GM18858 (cell line): ENCODE data around the gene SATB2.

Experiments used
- ATAC-seq: cut with Tn5 transposase; IDR thresholded peaks from one replicate; pipeline ENCODE4 v1.9.1; 2021; ENCODE audit not compliant: unreplicated experiment

Gene SATB2

GRCh38 chr2:199329466-199329865 is 128.3 kb downstream of the SATB2 start:
- ATAC-seq: no peak

DNA sequence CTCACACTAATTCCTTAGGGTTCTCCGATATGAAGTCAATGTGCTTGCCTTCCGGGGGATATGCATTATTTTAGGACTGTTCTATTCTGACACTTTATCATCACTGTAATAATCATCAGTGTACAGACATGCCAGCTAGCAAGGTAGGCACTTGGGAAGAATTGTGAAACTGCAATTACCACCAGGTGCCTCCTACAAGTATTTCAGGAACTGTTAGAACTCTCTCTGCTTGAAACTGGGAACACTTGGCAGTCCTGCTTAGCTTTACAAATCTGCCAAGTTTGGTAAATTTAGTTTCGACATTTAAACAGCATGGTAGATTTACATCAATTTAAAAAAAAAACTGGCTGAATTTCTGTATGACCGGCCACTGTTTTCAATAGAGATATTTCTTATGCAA is 128.7 kb downstream of the SATB2 start:
- no peak for ATAC-seq

GRCh38 chr2:199325881-199326280 is 131.9 kb downstream of the SATB2 start:
- no peak for ATAC-seq

DNA sequence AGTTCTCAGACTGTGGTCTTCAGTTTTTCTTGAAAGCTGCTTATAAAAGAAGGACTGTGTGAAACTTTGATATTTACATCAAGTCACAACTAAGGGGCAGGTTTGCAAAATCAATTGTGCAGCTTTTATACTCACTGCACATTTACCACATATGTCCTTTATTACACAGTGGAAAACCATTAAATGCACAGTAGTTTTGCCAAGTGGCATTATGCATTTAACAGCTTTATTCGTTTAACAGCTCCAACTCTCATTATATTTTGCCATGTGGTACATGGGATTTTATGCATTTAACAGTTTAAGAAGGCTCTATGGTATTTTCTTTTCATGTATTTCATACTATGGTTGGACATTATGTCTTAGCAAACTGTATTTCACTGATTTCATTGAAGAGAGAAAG is 135.6 kb downstream of the SATB2 start:
- no peak for ATAC-seq

- no peak for ATAC-seq
Observed at GRCh38 chr2:199317646-199318045, 140.1 kb downstream of the SATB2 start.

DNA sequence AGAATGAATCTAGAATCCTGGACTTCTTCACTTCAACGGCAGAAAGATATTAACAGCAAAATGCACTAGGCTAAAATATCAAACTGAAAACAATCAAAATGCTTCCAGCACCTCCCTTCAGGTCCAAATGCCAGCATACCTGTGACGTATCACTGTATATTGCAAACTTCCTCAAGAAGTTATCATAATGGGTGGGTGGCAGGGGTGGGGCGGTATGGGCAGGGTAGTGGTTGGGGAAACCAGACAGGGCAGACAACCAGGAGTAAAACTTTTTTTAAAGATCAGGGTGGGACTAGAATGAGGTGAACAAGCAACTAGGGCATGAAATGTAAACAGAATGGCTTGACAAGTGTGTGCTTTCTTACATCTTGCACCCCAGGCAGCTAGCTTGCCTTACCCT is 140.9 kb downstream of the SATB2 start:
- no peak for ATAC-seq

- no peak for ATAC-seq
Observed at GRCh38 chr2:199315299-199316179, 142.2 kb downstream of the SATB2 start.

GRCh38 chr2:199312931-199313330 is 144.8 kb downstream of the SATB2 start:
- ATAC-seq: no peak

- no peak for ATAC-seq
Observed at GRCh38 chr2:199310771-199311585, 146.8 kb downstream of the SATB2 start.

GRCh38 chr2:199309973-199310372 is 147.8 kb downstream of the SATB2 start:
- ATAC-seq: no peak

DNA sequence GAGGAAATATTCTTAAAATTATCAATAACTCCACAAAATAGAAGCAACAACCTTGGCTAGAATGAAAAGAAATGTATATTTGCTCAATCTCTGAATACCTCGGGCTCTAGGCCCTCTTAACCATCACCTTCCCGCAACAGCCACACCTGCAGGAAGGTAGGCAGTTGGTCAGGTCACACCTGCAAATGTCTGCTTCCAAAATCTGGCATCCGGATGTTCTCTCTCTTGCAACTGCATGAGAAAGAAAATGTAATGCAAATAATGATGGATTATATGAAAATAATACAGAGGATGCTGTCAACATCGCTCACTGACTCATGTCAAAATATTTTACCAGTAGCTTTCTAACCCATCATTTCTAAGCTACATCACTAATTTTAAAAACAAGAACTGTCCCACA is 148.3 kb downstream of the SATB2 start:
- no peak for ATAC-seq

GRCh38 chr2:199308567-199308966 is 149.2 kb downstream of the SATB2 start:
- ATAC-seq: no peak

DNA sequence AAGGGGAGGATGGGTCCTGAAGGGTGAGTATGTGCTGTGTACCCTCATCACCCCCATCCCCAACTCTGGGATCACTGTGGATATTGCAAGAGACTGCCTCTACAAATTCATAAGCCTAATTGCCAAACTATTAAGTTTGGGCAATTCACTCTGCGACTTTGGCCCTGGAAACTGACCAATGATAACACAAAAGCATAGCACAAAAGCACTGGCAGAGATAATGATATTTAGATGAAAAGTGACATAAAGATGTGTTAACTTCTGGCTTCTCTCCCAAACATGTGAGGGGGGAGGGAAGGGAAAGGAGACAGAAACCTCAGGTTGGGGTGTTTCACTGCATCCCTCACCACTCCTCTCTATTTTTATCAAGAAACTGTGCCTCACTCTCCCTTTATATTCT is 150.3 kb downstream of the SATB2 start:
- no peak for ATAC-seq

GRCh38 chr2:199306116-199306515 is 151.6 kb downstream of the SATB2 start:
- ATAC-seq: no peak

DNA sequence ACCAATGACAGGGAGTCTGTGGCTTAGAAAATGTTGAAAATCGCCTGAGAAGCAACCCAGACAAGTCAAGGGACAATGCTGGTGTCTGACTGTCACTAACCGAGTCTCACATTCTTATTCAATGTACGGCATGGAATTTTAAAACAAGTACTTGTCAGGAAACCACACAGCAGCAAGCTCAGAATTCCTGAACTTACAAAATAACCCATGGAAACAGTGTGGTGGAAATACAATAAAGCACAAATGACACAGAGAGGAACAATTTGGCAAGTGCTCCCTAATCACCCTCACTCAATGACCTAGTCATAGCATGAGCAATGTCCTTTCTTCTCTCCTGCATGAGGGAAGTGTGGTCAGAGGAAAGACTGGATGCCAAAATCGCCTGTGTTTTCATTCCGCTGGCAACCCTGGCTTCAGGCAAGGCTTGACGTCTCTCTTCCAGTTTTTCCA is 154.0 kb downstream of the SATB2 start:
- no peak for ATAC-seq

- ATAC-seq: no peak
Observed at GRCh38 chr2:199302851-199303250, 154.9 kb downstream of the SATB2 start.

DNA sequence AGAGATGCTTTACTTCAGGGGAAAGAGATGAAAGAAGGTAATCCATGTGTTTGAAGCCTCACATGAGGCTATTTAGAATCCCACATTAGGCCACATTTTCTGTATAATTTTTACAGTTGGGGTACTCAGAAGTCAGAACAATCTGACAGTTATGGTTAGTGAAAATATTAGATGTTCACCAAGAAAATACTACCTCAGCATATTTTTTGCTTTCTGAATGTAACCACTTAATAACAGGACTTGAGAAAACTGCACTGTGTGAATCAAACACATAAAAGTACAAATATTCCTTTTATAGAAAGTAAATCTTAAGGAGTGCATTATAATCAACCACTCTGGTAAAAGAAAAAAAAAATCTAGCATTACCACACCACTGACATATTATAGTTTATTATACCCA is 169.3 kb downstream of the SATB2 start:
- no peak for ATAC-seq

DNA sequence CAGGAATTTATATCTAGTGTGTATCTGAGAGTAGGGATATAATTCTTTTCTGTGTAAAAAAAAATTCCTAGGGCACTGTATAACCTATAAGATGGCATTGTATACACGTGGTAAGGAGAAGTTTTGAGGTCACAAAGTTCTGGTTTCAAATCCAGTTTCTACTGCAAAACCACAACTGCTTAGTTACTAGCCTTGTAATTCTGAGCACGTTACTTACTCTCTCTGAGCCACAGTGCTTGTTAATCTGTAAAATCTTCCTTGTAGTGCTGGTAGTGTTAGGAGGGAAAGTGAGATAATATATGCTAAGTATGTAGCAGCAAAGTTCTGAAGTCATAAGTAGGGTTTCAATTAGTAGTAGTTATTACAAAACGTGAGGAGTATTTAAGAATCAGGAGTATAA is 175.4 kb downstream of the SATB2 start:
- no peak for ATAC-seq

GRCh38 chr2:199279146-199279545 is 178.6 kb downstream of the SATB2 start:
- ATAC-seq: no peak

DNA sequence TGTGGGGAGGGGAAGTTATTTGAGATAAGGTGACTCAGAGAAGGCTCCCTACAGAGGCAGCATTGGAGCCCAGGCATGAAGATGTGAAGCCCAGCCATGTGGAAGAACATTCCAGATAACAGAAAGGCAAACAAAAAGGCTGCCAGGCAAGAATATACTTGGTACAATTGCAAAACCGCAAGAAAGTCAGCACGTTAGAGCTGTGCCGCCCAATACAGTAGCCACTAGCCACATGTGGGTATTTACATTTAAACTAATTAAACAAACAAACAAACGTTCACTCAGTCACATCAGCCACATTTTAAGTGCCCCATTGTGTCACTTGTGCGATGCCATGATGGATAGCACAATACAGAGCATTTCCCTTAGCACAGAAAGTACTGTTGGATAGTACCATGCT is 179.6 kb downstream of the SATB2 start:
- ATAC-seq: no peak

DNA sequence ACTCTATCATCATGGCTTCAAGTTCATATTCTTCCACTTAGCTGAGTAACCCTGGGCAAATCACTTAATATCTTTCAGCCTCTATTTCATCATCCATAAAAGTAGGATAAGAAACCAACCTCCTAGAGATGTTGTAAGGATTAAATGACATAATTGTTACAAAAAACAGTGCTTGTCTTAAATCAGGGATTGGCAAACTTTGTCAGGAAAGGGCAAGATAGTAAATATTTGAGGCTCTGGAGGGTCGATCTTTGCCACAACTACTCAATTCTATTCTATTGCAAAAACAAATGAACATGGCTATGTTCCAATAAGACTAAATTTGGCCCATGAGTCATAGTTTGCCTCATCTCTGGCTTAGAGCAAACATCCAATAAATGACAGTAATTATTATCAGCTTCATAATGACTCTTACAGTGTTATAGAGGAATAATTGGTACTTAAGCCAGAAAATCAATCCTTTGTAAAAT is 184.7 kb downstream of the SATB2 start:
- ATAC-seq: no peak

DNA sequence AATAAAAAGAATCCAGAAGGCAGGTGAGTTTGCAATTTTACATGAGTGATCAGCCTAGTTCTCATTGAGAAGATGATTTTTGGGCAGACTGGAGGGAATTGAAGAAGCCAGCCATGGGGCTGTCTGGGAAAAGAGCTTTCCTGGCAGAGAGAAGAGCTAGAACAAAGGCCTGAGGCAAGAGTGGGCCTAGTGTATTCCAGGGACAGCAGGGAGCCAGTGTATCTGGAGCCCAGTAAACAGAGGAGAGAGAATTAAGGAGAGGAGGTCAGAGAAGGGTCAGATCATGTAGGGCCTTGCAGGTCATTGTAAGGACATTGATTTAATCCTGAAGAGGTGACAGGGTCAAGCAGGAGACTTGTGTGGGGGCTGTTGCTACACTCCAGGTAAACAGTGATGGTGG is 195.8 kb downstream of the SATB2 start:
- no peak for ATAC-seq
